ENCODE results near the gene KCNG4.

- no peak for TF ChIP-seq EZH2 (IDR thresholded peaks at IDR 0.05; ENCODE audit: low read length)
- TF ChIP-seq CTCF (optimal IDR thresholded peaks at IDR 0.05 in 1 of 3, IDR thresholded peaks at IDR 0.05 in 1 of 3, conservative IDR thresholded peaks at IDR 0.05 in 1 of 3; ENCODE audit: extremely low read depth in 1 of 3, insufficient read depth in 2 of 3, low read length in 3 of 3): no peak
Measured at GRCh38 chr16:84198401-84198800, 41.4 kb downstream of the KCNG4 start.

Measured in keratinocyte (primary cell).